Measurements from ENCODE around the gene VMA21.

Gene VMA21, protein sequence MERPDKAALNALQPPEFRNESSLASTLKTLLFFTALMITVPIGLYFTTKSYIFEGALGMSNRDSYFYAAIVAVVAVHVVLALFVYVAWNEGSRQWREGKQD

DNA sequence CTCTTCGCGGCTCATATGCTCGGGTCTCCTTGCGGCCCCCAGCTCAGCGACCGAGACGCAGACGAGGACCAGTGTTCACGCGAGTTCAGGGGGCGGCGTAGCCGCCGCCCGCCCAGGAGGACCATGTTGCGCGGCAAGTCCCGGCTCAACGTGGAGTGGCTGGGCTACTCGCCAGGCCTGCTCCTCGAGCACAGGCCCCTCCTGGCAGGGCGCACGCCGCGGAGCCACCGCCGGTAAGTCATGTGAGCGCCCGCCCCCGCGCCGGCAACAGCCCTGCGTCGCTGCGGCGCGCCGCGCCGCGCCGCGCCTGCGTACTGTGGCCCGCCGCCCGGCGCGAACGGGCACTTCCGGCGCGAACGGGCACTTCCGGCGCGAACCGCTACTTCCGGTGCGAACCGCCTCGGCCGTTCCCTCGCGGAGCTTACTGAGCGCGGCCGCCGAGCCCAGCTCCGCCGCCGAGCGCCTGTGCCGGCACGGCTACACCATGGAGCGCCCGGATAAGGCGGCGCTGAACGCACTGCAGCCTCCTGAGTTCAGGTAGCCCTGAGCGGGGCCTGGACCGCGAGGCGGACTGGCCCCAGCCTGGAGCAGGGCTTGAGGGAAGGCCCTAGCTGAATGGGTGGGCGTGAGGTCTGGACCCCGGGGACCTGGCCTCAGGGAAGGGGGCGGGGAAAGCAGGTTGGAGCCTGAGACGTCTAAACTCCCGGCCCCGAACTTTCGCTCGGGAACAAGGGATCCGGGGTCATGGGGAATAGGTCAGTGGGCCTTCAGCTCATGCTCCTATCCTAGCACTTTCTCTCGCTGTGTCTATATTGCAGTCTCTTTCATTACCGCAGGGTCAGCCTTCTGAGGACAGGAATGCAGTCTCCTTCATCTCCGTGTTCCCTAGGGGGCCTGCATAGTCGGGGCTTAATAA, at the start of gene VMA21:
TSS of gene VMA21 (plus strand) at position 382 of the 916 bp plus-strand sequence. CDS start at position 485, 103 bp downstream.
- FAIRE-seq, result no peak

DNA sequence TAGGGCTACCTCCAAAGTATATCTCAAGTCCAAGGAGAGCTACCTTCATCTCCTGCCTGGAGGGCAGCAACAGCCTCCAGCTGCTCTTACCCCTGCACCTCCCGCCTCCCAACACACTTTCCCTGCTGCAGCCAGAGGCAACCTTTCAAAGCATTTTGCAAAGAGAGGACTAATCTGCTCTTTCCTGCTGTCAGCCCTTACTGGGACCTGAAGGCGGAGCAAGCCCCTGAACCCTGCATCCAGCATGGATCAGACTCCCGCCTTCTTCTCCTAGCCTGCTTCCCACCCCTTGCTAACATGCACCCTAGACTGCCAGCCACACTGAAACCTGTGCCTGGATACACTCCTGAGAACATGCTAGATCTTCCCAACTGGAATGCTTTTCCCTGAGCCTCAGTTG, 37.7 kb upstream of the VMA21 start:
- FAIRE-seq, result no peak

DNA sequence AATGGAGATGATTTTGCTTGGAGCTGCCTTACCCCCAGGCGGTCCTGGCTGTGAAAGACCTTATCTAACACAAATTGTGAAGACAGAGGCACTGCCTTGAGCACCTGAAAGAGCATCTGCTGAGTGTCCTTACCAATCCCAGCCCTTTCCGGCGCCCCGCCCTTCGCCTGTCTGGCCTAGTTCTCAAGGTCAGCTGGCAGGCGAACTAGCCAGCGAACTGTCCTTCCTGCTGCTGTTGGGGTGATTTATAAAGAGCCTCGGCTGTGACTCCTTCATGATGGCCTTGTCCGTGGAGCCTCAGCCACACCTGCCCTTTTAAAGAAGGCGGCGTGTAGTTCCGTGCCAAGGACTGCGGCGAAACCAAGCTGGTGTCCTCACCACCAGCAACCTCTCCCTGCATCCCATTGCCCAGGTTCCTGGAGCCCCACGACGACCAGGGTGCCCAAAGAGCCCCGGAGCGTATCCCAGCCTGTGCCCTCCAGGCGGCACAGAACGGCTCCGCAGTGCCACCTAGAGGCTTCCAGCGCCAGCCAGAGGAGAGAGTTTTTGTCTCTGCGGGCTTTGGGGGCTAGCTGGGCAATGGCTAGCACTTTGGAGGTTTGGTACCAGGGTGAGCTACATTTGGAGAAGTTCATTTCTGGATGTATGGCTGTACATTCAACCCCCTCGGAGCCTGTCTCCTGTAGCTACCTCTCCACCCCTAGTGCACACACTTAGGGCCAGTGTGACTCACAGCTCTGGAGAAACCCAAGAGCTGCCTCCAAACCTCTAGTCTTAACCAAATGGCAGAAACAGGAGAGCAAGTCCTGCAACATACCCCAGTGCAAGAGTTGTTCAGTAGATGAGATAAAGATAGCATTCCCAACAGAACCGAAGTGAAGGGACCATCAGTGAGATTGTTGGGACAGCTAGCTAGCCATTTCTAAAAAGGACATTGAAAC, 36.8 kb upstream of the VMA21 start:
- FAIRE-seq, result no peak

DNA sequence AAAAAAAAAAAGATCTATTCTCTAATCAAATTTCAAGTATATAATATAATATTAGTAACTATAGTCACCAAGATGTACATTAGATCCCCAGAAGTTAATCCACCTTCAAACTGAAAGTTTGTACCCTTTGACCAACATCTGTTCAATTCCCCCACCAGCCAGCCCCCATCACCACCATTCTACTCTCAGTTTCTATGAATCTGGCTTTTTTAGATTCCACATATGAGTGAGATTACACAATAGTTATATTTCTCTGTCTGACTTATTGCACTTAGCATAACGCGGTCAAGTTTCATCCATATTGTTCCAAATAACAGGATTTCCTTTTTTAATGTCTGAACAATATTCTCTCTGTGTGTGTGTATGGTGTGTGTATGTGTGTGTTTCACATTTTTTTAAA, 33.7 kb upstream of the VMA21 start:
- no peak for FAIRE-seq

DNA sequence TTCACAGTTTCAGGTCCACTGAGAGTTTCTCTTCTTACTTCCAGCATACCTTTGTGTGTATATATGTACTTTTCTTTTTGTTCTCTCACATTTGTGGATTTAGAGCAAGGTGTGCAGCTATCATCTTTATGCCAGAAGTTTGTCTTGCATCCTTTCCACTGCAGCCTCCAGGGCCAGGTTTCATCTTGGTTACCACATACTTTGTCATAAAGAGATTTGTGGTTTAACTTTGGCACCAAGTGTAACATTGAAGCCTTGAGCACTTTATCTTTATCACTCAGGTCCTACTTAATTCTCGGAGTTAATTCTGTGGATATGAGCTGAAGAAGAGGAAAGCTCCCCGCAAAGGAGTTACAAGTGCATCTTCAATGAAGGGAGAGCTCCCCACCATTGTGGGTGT, 31.4 kb upstream of the VMA21 start:
- no peak for FAIRE-seq

DNA sequence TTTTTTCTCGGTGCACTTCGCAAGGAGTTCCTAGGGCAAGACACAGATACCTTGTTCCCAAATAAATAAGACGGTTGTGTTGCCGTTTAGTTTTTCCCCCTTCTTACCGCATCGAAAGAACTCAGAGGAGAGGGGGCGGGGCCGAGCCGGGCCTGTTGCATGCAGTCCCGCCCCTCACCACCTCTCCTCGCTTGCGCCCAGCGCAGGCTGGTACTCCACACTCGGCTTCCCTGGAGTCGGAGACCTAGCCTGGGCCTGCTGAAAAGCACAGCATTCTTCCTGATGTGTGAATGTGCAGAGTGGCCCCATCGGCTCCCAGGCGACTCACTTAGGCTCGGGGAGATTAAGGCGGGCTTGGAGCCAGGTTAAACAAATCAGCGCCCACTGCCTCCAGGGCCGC, 26.1 kb upstream of the VMA21 start:
- no peak for FAIRE-seq

DNA sequence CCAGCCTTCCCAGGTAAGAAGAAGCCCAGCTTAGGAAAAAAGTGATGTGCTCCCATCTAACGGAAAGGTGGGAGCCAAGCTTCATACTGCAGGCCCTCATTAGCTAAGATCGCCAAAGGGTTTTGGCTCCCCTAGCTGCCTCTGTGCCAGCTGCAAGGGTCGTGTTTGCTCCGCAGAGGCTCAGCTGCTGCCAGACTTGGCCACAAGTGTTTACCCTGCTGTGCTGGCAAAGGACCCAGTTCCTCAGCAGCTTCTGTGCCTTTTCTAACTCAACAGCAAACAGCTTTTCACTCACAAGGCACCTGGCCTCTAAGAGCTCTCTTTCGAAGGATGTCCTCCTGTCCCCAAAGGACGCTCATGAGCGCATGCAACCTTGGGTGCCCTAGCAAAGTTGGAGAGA, 12.2 kb upstream of the VMA21 start:
- FAIRE-seq, result no peak

DNA sequence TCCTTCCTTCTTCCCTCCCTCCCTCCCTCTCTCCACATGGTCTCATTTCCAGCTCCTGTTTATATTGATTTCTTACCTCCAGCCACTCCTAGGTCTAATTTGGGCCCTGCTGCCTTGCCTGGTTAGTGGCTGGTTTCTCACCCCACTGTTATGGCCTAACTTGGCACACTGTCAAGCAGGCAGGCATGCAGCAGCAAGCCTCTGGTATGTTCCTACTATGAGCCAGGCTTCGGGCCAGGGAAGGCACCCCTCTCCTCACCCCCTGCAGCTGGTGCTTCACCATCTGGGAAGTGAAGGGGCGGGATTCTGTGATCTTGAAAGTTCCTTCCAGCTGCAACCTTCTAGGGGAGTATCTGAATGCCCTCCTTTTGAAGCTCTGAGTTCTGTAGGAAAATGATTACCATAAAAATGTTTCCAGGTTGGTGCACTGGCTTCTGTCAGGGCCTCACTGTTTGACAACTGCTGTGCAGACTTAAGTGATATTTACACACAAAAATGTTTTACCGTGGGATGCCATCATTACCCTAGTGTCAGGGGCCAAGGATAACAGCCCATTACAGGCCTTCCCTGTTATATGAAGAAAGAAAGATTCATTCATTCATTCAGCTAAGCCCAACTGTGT, 10.1 kb upstream of the VMA21 start:
- FAIRE-seq, result no peak

DNA sequence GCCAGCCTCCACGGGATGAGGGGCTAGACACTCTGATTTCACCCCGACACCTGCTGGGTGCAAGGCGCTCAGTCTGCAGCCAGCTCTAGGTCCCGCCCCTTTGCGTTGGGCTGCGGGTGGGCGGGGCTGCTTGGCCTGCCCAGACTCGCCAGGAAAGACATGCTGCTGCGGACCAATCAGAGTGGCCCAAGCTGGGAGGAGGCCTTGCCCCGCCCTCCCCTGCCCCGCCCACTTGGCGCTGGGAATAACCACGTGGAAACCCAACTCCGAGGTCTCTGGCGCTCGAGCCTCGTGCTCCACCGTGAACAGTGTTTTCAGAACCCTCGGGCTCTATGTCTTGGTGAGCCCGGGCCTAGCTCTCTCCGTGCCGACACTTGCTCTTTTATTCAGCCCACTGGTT, 5.3 kb upstream of the VMA21 start:
- FAIRE-seq, result no peak

DNA sequence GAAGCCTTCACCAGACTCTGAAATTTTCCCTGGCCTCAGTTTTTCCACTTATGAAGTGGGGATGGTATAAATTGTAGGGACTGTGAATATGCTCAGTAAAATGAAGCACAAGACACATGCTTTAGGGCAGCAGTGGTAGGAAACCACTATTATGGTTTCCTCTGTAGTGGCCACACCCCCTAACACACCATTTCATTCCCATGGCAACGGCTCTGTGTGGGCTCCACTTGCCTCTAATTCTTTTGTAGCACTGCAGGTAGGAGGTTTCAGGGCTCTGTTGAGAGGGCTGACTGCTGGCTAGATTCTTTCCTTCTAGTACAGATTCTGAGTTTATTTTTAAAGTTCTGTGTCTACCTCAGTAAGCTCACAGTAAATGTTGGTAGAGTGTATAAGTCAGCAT, 3.5 kb upstream of the VMA21 start:
- no peak for FAIRE-seq

DNA sequence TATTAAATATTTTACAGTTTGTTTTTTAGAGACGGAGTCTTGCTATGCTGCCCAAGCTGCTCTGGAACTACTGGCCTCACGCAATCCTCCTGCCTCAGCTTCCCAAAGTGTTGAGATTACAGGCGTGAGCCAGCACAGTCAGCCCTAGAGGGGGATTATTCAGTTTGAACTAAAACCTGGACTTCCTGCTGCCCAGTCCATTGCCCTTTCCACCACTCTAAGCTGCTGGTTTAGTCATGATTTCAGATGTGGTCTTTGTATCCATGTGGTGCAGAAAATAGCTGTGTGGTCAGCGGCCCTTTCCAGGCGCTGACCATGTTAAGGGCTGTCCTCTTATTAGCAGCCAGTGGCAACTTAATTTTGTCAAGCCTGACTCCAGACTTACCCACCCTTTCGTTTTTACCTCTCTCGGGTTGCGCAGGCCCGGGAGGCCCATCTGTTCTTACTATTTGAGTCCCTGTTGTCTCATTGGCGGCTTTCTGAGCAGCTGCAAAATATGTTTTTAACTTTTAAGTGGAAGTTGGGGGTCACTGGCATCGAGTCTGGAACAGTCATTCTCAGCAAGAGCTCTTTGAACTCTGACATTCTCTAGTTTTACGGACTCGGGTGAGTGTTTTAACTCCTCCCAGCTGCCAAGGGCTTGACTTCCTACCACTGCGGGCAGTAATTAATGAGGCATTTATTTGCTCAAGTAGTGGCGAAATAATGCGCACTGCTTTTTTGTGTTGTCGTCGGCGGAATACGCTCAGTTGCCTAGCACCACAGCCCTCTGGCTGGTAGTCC, 773 bp upstream of the VMA21 start:
- no peak for FAIRE-seq

DNA sequence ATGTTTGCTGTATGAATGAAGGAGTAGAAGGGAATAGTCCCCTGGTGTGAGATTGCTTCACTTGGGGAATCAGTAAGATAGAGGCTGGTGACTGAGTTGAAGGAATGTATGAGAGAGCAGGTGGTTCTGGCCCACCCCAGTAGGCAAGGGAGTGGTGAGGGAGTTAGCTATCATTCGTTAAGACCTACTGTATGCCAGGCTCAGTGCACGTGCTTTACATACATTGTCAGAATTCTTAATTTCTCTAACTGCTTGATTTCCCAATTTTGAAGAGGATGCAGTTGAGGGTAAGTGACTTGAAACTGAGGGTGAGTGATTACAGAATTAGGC, 700 bp downstream of the VMA21 start:
- no peak for FAIRE-seq

DNA sequence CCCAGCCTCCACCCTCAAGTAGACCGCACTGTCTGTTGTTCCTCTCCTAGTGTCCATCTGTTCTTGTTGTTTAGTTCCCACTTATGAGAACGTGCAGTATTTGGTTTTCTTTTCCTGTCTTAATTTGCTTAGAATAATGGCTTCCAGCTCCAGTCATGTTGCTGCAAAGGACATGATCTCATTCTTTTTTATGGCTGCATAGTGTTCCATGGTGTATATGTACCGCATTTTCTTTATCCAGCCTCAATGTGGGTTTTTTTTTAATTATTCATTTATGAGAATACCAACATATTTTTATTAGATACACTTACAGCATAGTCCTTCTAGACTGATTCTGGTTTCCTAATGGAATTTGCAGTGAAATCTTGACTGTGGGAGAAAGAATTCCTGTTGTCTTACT, 1.3 kb downstream of the VMA21 start:
- no peak for FAIRE-seq

DNA sequence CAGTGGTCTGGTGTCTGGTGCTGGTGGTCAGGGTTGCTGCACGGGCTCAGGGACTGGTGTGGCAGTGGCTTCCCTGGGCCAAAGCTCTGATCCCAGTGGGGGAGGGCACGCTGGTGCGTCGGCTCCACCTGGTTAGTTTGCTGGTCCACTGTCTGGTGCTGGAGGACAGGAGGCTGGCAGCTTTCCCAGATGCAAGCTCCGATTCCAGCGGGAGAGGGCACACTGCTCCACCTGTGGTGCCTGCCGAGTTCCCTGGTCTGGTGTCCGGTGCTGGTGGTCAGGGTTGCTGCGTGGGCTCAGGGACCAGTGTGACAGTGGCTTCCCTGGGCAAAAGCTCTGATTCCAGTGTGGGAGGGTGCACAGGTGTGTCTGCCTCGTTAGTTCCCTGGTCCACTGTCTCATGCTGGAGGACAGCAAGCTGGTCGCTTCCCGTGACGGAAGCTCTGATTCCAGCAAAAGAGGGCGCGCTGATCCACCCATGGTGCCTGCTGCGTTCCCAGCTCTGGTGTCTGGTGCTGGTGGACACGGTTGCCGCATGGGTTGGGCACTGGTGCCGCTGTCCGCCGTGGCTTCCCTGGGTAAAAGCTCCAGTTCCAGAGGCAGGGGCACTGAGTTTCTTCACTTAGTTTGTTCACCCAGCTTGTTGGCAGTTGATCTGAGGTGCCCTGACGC, 5.8 kb downstream of the VMA21 start:
- FAIRE-seq, result no peak

DNA sequence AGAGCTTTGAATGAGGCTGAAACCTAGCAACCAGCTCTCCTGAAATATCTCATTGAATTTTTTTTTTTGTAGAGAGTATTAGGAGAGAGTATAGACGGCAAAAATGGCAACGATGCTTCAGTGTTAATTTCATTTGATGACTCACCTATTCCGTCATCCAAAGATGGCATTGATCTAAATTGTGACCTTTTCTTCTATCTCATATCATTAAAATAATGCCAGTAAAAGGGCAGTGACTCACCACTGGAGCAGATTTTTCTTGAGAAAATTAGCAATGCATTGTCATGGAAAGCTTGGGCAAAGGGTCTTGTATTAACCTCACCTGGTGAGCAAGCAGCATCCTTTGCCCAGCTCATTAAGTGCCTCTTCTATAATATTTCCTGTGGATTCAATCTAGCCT, 19.6 kb downstream of the VMA21 start:
- no peak for FAIRE-seq

DNA sequence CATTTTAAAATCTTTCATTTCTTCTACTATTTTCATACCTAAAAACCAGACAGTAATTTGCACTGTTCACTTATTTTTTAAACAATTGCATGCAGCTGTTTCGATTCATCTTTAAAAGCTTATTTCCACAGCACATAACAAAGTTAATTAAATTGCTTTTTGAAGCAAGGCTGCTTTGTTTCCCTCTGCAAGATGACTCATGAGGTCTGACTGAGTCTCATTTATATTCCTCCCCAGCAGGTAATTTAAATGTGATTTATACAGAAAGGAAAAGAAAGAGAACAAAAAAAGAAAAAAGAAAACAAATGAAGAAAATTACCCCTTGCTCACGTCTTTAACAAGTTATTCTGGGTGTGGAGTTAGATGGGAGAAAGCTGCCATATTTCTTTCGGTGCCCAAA, 22.8 kb downstream of the VMA21 start:
- FAIRE-seq, result no peak

DNA sequence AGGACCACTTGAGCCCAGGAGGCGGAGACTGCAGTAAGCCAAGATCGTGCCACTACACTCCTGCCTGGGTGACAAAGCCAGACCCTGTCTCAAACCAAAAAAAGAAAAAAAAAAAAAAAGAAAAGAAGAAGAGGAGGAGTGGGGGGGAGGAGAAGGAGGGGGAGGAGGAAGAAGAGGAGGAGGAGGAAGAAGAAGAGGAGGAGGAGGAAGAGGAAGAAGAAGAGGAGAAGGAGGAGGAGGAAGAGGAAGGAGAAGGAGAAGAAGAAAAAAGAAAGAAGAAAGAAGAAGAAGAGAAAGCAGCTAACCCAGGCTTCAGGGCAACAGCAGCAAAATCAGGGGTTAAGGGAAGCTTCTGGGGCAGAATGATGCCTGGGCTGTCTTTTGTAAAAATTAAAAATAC, 27.5 kb downstream of the VMA21 start:
- no peak for FAIRE-seq

DNA sequence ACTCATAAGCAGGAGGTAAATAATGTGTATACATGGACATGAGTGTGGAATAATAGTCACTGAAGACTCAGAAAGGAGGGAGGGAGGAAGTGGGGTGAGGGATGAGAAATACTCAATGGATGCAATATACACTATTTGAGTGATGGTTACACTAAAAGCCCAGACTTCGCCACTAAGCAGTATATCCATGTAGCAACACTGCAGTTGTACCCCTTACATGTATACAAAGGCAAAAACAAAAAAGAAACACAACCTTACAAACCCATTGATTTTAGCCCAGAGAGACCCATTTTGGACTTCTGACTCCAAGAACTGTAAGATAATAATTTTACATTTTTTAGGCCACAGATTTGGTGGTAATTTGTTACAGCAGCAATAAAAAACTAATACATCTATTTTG, 51.5 kb downstream of the VMA21 start:
- no peak for FAIRE-seq

DNA sequence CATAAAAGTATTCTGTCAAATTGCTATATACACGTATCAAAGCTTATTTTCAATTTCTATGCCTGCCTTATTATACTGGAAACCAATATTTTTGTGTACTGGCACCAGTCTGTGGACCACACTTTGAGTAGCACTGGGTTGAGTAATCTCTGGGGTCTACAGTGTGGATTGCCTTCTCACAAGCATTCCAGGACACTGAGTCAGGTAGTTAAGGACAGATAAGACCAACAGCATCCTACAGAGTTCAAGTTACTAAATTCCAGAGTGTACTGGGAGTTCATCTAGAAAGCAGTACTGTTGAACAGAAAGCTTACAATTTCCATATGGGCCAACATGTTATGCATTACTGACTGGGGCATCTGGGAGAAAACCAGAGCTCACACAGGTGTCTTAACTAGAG, 61.8 kb downstream of the VMA21 start:
- no peak for FAIRE-seq

All from endometrium (tissue), 2 donors.